GM12878 (cell line): ENCODE data around the gene RFFL. TPM values are rescaled to one million over a fixed set of nuclear protein-coding genes. Genes with fewer than 3 reads are reported as not detected.

Experiments used
- ATAC-seq: fragments of 200-7000 bp; cut with Tn5 transposase; 3 replicates; pipeline ENCODE4 v1.9.1; 2020; ENCODE audit warnings: mild to moderate bottlenecking, moderate library complexity
- BruUV-seq: library from RNA; stranded (reverse); fragments of 400-500 nt; replicated peaks from 2 replicates; lab custom pipeline; 2021; lab: Mats Ljungman, UMichigan
- CTCF ChIA-PET: fragments of 300-600 bp; sonication (Branson Sonifier 250); formaldehyde crosslinking; extraction: SDS; loops from one replicate; lab custom pipeline; 2021; ENCODE audit warnings: inconsistent platforms; lab: Yijun Ruan, JAX
- POLR2A ChIA-PET: fragments of 350-600 bp; formaldehyde crosslinking; extraction: SDS; loops from one replicate; lab custom pipeline; 2021; ENCODE audit warnings: inconsistent platforms; lab: Charles Lee
- RAD21 ChIA-PET: fragments of 300-600 bp; sonication (Branson Sonifier 250); formaldehyde crosslinking; loops from one replicate; lab custom pipeline; 2023; ENCODE audit warnings: antibody characterized with exemption; ENCODE audit not compliant: unreplicated experiment; lab: Charles Lee
- SMC1A ChIA-PET: fragments of 300-600 bp; sonication (Branson Sonifier 250); formaldehyde crosslinking; loops from one replicate; lab custom pipeline; 2023; ENCODE audit not compliant: unreplicated experiment, uncharacterized antibody; lab: Charles Lee
- DNase-seq: peaks from one replicate; pipeline ENCODE4 v3.0.0-alpha.2; 2011; ENCODE audit warnings: low read depth, low spot score
- FAIRE-seq: peaks from 3 replicates; lab custom pipeline; 2011; peaks lifted over from hg19 to GRCh38; lab: Jason Lieb, UNC
- H2AFZ ChIP-seq: 2 replicates; pipeline ENCODE4 v1.6.0; 2011; ENCODE audit warnings: low read depth, low read length, control low read depth; ENCODE audit not compliant: control insufficient read depth
- H3K27ac ChIP-seq: 2 replicates; pipeline ENCODE4 v1.5.1; 2011; ENCODE audit warnings: control low read depth; ENCODE audit not compliant: control insufficient read depth, insufficient read depth
- H3K27me3 ChIP-seq, 2 experiments: replicated peaks in 1 of 2; 2 replicates each; pipeline versions ENCODE4 v1.6.0 to v1.6.1; 2011; ENCODE audit warnings: low read length in 1 of 2; ENCODE audit not compliant: control insufficient read depth in 2 of 2, insufficient read depth in 2 of 2
- H3K36me3 ChIP-seq, 2 experiments: 2 replicates each; pipeline ENCODE4 v1.5.1; 2011; ENCODE audit warnings: low read length in 1 of 2; ENCODE audit not compliant: control insufficient read depth in 2 of 2, insufficient read depth in 2 of 2
- H3K4me1 ChIP-seq: 2 replicates; pipeline ENCODE4 v1.6.1; 2011; ENCODE audit warnings: mild to moderate bottlenecking, low read length, moderate library complexity, mixed read lengths; ENCODE audit not compliant: control insufficient read depth, insufficient read depth
- H3K4me2 ChIP-seq: 2 replicates; pipeline ENCODE4 v1.6.0; 2011; ENCODE audit warnings: control low read depth; ENCODE audit not compliant: control insufficient read depth, insufficient read depth
- H3K4me3 ChIP-seq: fragments of 200-600 bp; sonication (generic); 2 replicates; pipeline ENCODE4 v1.5.1; 2016
- H3K79me2 ChIP-seq: 2 replicates; pipeline ENCODE4 v1.6.0; 2011; ENCODE audit warnings: low read length; ENCODE audit not compliant: control insufficient read depth, insufficient read depth
- H3K9ac ChIP-seq: 2 replicates; pipeline ENCODE4 v1.8.0; 2011; ENCODE audit warnings: low read length, control low read depth, mixed read lengths; ENCODE audit not compliant: control insufficient read depth, insufficient read depth
- H3K9me3 ChIP-seq: replicated peaks from 3 replicates; pipeline ENCODE4 v1.5.1; 2011; ENCODE audit warnings: mild to moderate bottlenecking, low read length; ENCODE audit not compliant: control insufficient read depth, insufficient read depth
- H4K20me1 ChIP-seq: 2 replicates; pipeline ENCODE4 v1.6.0; 2011; ENCODE audit not compliant: control insufficient read depth, insufficient read depth
- BHLHE40 ChIP-seq, 2 experiments: fragments of 450-650 bp in 1 of 2; IDR thresholded peaks; 2 replicates each; pipeline ENCODE4 v1.6.1; 2011 to 2017; ENCODE audit warnings: low read depth in 2 of 2, borderline replicate concordance in 1 of 2, improper control_type of control experiment in 1 of 2, low read length in 1 of 2, mild to moderate bottlenecking in 1 of 2
- CEBPB ChIP-seq, 2 experiments: fragments of 150-350 bp in 1 of 2; IDR thresholded peaks; 2 replicates each; pipeline ENCODE4 v1.6.1; 2012 to 2014; ENCODE audit warnings: low read depth in 2 of 2, low read length in 2 of 2, borderline replicate concordance in 1 of 2, inconsistent platforms in 1 of 2
- FOXK2 ChIP-seq: fragments of 450-650 bp; IDR thresholded peaks from 2 replicates; pipeline ENCODE4 v1.6.1; 2017; ENCODE audit warnings: mild to moderate bottlenecking, moderate library complexity
- MEF2B ChIP-seq: fragments of 450-650 bp; IDR thresholded peaks from 2 replicates; pipeline ENCODE4 v1.6.1; 2018; ENCODE audit warnings: mild to moderate bottlenecking, moderate library complexity; ENCODE audit not compliant: partially characterized antibody, poor library complexity, severe bottlenecking
- RFX5 ChIP-seq: IDR thresholded peaks from 2 replicates; pipeline ENCODE4 v1.6.1; 2011; ENCODE audit warnings: low read depth, low read length, improper control_type of control experiment
- SMARCA5 ChIP-seq: fragments of 450-650 bp; IDR thresholded peaks from 2 replicates; pipeline ENCODE4 v1.6.1; 2017; ENCODE audit warnings: mild to moderate bottlenecking
- SPI1 ChIP-seq: IDR thresholded peaks from 2 replicates; pipeline ENCODE4 v1.6.1; 2011; ENCODE audit warnings: low read depth, mild to moderate bottlenecking, low read length, moderate library complexity, borderline replicate concordance; ENCODE audit not compliant: insufficient read depth
- TARDBP ChIP-seq: IDR thresholded peaks from 2 replicates; pipeline ENCODE4 v1.6.1; 2016; ENCODE audit warnings: borderline replicate concordance
- TBL1XR1 ChIP-seq: IDR thresholded peaks from 2 replicates; pipeline ENCODE4 v1.6.1; 2012; ENCODE audit warnings: low read depth, low read length, improper control_type of control experiment
- TCF3 ChIP-seq: IDR thresholded peaks from 2 replicates; pipeline ENCODE4 v1.6.1; 2012; ENCODE audit warnings: low read depth, mild to moderate bottlenecking, low read length, borderline replicate concordance; ENCODE audit not compliant: insufficient read depth
- WRNIP1 ChIP-seq: IDR thresholded peaks from 2 replicates; pipeline ENCODE4 v1.6.1; 2011; ENCODE audit warnings: low read depth, low read length, improper control_type of control experiment, borderline replicate concordance
- WGBS: methylation state at CpG from one replicate; pipeline ENCODE4 v1.1.6; 2016; ENCODE audit warnings: low lambda C conversion rate; ENCODE audit not compliant: insufficient replicate concordance, insufficient coverage; ENCODE audit errors: missing lambda C conversion rate; 5-methylcytosine and 5-hydroxymethylcytosine counted together
- in situ Hi-C: fragments of 300-500 bp; cut with MboI; formaldehyde crosslinking; loops from 9 replicates; pipeline ENCODE4 v1.14.3; 2018; ENCODE audit warnings: mixed read lengths
- intact Hi-C: fragments of 100-400 bp; cut with micrococcal nuclease; formaldehyde crosslinking; loops from one replicate; pipeline ENCODE4 v1.14.2; 2022; ENCODE audit not compliant: unreplicated experiment
- polyA plus RNA-seq, 11 experiments: library from polyadenylated mRNA; depleted of rRNA in 4 of 11; unstranded in 6 of 11; stranded (reverse) in 5 of 11; fragments of >200 nt; fragmentation: Nextera tagmentation in 4 of 11; fragmentation: Illumina TruSeq in 1 of 11; extraction: Ambion mirVana in 4 of 11; extraction: Trizol in 1 of 11; gene quantifications; 1 replicate in 1 of 11; 2 replicates in 10 of 11; pipeline versions ENCODE4 v1.2.1 to v1.2.3, GENCODE V29; 2011 to 2016; ENCODE audit warnings: inconsistent platforms in 2 of 11, missing spikeins in 2 of 11, low read depth in 1 of 11
- total RNA-seq, 4 experiments: library from RNA; depleted of rRNA in 3 of 4; stranded (reverse); fragments of >200 nt in 3 of 4; fragmentation: Illumina TruSeq in 1 of 4; extraction: Trizol in 1 of 4; gene quantifications; 2 replicates each; pipeline versions ENCODE4 v1.2.1 to v1.2.3, GENCODE V29; 2013 to 2021
- TF ChIP-seq, protein P1 (sequence below): fragments of 450-650 bp; IDR thresholded peaks from 2 replicates; pipeline ENCODE4 v1.6.1; 2017; ENCODE audit warnings: mild to moderate bottlenecking, moderate library complexity
- TF ChIP-seq, protein P2 (sequence below): IDR thresholded peaks from 2 replicates; pipeline ENCODE4 v1.6.1; 2011; ENCODE audit warnings: mild to moderate bottlenecking, low read depth, low read length, moderate library complexity; ENCODE audit not compliant: insufficient replicate concordance

The RFFL gene
- total and polyA plus RNA-seq, 10 of the 15 experiments (the other 5 are each of a cell fraction or from before 2014, with no cell fraction given) = 4.7 to 56.1 (median 26.9) TPM

DNA sequence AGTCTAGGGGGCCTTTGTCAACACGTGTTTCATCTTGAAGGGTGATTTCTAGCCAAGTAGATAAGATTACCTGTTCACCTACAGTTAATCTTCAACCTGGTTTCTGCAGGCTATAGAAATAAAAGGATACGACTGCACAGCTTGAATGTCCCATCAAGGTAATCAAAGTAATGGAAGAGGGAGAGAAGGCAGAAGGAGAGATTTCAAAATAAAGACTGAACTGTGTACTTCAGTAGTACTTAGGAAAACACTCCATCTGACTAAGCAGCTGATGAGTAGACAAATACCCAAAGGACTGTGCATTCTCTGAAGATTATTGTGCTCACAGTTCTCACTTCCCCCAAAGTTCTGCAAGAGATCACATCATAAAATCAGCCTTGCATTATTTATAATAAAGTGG is 5.8 kb upstream of the RFFL start (continued):
- TF ChIP-seq TCF3 (no peak), FOXK2 (no peak), RFX5 (no peak), TBL1XR1 (no peak), MEF2B (peak; percentile 88), SPI1 (peak; percentile 68; the same call in 1 of the 2 replicates), CEBPB (IDR thresholded peaks at IDR 0.05; ENCODE audit: borderline replicate concordance in 1 of 2, low read depth in 2 of 2, low read length in 2 of 2) (no peak), TARDBP (no peak)
- TF ChIP-seq, all 136 proteins: peak for 11

DNA sequence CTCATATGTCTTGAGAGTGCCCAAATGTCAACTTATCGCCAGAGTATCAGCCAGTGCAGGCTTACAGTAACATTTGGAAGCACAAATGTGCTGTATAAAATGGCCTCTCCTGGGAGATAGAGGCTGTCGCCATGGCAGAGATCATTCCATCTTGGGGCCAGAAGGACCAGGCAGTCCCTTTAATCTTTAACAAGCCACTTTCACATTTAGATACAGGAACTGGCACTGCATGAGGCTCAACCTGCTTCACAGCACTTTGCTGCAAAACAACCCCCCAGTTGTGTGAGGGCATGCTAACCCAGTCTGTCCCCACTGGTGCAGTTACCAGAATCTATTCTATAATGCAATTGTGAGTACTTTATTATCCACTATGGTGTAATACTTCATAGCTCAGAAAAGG is 4.7 kb upstream of the RFFL start:
- H4K20me1 ChIP-seq = no peaks in the 10 kb centered on the region
- H3K27ac ChIP-seq = peak overlapping the region; percentile 33; the same call in 1 of the 2 replicates
- WGBS = 20% methylated on average over 2 of the region's 2 CpGs
- RAD21 ChIA-PET = interaction anchor here (0.9 to 22.2 kb wide), 6 partner anchors 14 to 88 kb away, joined by 3 to 452 read pairs (median 22); partner anchors contain the start of gene LIG3
- CTCF ChIA-PET = interaction anchor here (0.9 to 3.3 kb wide), 6 partner anchors 8 to 24 kb away, joined by 3 to 14 read pairs (median 4); no protein-coding TSS in a partner anchor
- H3K4me3 ChIP-seq = peak overlapping the region; percentile 13; the same call in 1 of the 2 replicates
- no peaks in the 10 kb centered on the region for H3K36me3 ChIP-seq
- SMC1A ChIA-PET = interaction anchor here (0.6 to 20.5 kb wide), 5 partner anchors 8 to 60 kb away, joined by 3 to 534 read pairs (median 15); no protein-coding TSS in a partner anchor
- H3K4me1 ChIP-seq = peaks cover 29% of the 10 kb centered on the region
- ATAC-seq (peak; percentile 24), FAIRE-seq (no peak), DNase-seq (no peak)
- H3K9me3 ChIP-seq = no peaks in the 10 kb centered on the region
- H3K27me3 ChIP-seq = no peaks in the 10 kb centered on the region
- no peak overlapping the region for H2AFZ ChIP-seq
- H3K9ac ChIP-seq = no peak overlapping the region
- intact Hi-C loops = no loop called here
- BruUV-seq = no TSS peak
- in situ Hi-C loops = no loop called here
- 0 out of 2 replicates have a peak overlapping the region, but pooled peaks have one; percentile 5 for H3K4me2 ChIP-seq
- peaks cover 66% of the 10 kb centered on the region for H3K79me2 ChIP-seq
- POLR2A ChIA-PET = interaction anchor here (0.7 to 10.6 kb wide), 8 partner anchors 10 to 39 kb away, joined by 3 to 115 read pairs (median 10); no protein-coding TSS in a partner anchor
- TF ChIP-seq, protein P1, sequence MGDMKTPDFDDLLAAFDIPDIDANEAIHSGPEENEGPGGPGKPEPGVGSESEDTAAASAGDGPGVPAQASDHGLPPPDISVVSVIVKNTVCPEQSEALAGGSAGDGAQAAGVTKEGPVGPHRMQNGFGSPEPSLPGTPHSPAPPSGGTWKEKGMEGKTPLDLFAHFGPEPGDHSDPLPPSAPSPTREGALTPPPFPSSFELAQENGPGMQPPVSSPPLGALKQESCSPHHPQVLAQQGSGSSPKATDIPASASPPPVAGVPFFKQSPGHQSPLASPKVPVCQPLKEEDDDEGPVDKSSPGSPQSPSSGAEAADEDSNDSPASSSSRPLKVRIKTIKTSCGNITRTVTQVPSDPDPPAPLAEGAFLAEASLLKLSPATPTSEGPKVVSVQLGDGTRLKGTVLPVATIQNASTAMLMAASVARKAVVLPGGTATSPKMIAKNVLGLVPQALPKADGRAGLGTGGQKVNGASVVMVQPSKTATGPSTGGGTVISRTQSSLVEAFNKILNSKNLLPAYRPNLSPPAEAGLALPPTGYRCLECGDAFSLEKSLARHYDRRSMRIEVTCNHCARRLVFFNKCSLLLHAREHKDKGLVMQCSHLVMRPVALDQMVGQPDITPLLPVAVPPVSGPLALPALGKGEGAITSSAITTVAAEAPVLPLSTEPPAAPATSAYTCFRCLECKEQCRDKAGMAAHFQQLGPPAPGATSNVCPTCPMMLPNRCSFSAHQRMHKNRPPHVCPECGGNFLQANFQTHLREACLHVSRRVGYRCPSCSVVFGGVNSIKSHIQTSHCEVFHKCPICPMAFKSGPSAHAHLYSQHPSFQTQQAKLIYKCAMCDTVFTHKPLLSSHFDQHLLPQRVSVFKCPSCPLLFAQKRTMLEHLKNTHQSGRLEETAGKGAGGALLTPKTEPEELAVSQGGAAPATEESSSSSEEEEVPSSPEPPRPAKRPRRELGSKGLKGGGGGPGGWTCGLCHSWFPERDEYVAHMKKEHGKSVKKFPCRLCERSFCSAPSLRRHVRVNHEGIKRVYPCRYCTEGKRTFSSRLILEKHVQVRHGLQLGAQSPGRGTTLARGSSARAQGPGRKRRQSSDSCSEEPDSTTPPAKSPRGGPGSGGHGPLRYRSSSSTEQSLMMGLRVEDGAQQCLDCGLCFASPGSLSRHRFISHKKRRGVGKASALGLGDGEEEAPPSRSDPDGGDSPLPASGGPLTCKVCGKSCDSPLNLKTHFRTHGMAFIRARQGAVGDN = peak; percentile 63
- TF ChIP-seq, protein P2, sequence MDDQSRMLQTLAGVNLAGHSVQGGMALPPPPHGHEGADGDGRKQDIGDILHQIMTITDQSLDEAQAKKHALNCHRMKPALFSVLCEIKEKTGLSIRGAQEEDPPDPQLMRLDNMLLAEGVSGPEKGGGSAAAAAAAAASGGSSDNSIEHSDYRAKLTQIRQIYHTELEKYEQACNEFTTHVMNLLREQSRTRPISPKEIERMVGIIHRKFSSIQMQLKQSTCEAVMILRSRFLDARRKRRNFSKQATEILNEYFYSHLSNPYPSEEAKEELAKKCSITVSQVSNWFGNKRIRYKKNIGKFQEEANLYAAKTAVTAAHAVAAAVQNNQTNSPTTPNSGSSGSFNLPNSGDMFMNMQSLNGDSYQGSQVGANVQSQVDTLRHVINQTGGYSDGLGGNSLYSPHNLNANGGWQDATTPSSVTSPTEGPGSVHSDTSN = no peak
- TF ChIP-seq BHLHE40 (IDR thresholded peaks at IDR 0.05; ENCODE audit: borderline replicate concordance in 1 of 2, low read depth in 2 of 2, low read length in 1 of 2) (no peak), SMARCA5 (no peak), SPI1 (peak; percentile 6; the same call in 1 of the 2 replicates), WRNIP1 (no peak)
